Fibroblast of gingiva (primary cell): Measurements from ENCODE around the gene SVEP1.
A peak's percentile ranks its signal among the peaks of the same experiment; 100 is the strongest.
"Not testable (repeated sequence)": the region's sequence is repeated elsewhere in the genome, so short reads cannot be mapped to it uniquely, and the experiment has no call there.

Source experiments
- DNase-seq: peaks from one replicate; pipeline ENCODE4 v3.0.0-alpha.2; 2011; ENCODE audit warnings: low read depth

Gene SVEP1

GRCh38 chr9:110578575-110579033 is 937 bp downstream of the SVEP1 start:
- no peak for DNase-seq

- DNase-seq = peak; percentile 78
Measured at GRCh38 chr9:110575945-110576344, 3.6 kb downstream of the SVEP1 start.

GRCh38 chr9:110575169-110575568 is 4.4 kb downstream of the SVEP1 start:
- peak; percentile 87 for DNase-seq

GRCh38 chr9:110573305-110573704 is 6.2 kb downstream of the SVEP1 start:
- no peak for DNase-seq

- DNase-seq = peak; percentile 53
Measured at GRCh38 chr9:110571801-110572483, 7.6 kb downstream of the SVEP1 start.

- DNase-seq = no peak
Measured at GRCh38 chr9:110566156-110566555, 13.4 kb downstream of the SVEP1 start.

GRCh38 chr9:110561826-110562225 is 17.7 kb downstream of the SVEP1 start:
- no peak for DNase-seq

- DNase-seq = no peak
Measured at GRCh38 chr9:110559869-110560268, 19.7 kb downstream of the SVEP1 start.

GRCh38 chr9:110555551-110556331 is 23.8 kb downstream of the SVEP1 start:
- DNase-seq = peak; percentile 95

GRCh38 chr9:110546411-110546871 is 33.1 kb downstream of the SVEP1 start:
- no peak for DNase-seq

- DNase-seq = no peak
Measured at GRCh38 chr9:110545705-110546104, 33.8 kb downstream of the SVEP1 start.

- DNase-seq = no peak
Measured at GRCh38 chr9:110543631-110544051, 35.9 kb downstream of the SVEP1 start.

- DNase-seq = peak; percentile 37
Measured at GRCh38 chr9:110541950-110542349, 37.6 kb downstream of the SVEP1 start.

- DNase-seq = no peak
Measured at GRCh38 chr9:110538647-110539041, 40.9 kb downstream of the SVEP1 start.

- DNase-seq = peak; percentile 91
Measured at GRCh38 chr9:110537841-110538646, 41.5 kb downstream of the SVEP1 start.

- peak; percentile 88 for DNase-seq
Measured at GRCh38 chr9:110536822-110537221, 42.7 kb downstream of the SVEP1 start.

GRCh38 chr9:110534162-110534561 is 45.4 kb downstream of the SVEP1 start:
- not testable (repeated sequence) for DNase-seq

GRCh38 chr9:110532908-110533665 is 46.5 kb downstream of the SVEP1 start:
- no peak for DNase-seq

- no peak for DNase-seq
Measured at GRCh38 chr9:110531776-110532175, 47.8 kb downstream of the SVEP1 start.

GRCh38 chr9:110531241-110531640 is 48.3 kb downstream of the SVEP1 start:
- peak; percentile 11 for DNase-seq

- no peak for DNase-seq
Measured at GRCh38 chr9:110528645-110529044, 50.9 kb downstream of the SVEP1 start.

GRCh38 chr9:110526426-110526825 is 53.1 kb downstream of the SVEP1 start:
- DNase-seq = peak; percentile 90
